Measurements from ENCODE around the gene SMCO4.
"Not testable (repeated sequence)": the region's sequence is repeated elsewhere in the genome, so short reads cannot be mapped to it uniquely, and the experiment has no call there.

The SMCO4 gene

DNA sequence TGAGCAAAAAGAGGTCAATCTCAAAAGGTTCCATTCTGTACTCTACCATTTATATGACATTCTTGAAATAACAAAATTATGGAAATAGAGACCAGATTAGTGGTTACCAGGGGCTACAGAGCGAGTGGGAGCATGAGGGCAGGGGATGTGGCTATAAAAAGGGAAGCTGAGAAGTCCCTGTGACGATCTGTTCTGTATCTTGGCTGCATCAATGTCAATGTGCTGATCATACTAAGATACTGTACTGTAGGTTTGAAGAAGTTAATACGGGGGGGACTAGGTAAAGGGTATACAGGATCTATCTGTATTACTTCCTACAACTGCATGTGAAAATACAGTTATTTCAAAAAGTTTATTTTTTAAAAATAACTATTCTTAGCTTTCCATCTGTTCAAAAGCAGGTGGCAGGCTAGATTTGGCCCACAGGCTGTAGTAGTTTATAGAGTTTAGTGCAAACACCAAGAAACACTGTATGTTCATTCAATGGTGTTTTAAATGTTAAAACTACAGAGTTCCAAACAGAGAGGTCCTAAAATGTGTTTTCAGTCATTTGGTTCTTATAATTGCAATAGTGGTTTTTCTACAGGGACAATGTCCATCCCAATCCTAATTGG is 78.2 kb downstream of the SMCO4 start:
- no peak for DNase-seq

DNA sequence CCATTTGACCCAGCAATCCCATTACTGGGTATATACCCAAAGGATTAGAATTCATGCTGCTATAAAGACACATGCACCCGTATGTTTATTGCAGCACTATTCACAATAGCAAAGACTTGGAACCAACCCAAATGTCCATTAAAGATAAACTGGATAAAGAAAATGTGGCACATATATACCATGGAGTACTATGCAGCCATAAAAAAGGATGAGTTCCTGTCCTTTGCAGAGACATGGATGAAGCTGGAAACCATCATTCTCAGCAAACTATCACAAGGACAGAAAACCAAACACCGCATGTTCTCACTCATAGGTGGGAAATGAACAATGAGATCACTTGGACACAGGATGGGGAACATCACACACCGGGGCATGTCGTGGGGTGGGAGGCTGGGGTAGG is 79.5 kb downstream of the SMCO4 start:
- not testable (repeated sequence) for DNase-seq

DNA sequence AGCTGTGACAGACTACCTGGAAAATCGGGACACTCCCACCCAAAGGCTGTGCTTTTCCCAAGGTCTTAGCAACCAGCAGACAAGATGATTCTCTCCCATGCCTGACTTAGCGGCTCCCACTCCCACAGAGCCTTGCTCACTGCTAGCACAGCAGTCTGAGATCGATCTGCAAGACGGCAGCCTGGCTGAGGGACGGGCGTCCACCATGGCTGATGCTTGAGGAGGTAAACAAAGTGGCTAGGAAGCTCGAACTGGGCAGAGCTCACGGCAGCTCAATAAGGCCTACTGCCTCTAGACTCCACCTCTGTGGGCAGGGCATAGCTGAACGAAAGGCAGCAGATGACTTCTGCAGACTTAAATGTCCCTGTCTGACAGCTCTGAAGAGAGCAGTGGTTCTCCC is 84.9 kb downstream of the SMCO4 start:
- no peak for DNase-seq

DNA sequence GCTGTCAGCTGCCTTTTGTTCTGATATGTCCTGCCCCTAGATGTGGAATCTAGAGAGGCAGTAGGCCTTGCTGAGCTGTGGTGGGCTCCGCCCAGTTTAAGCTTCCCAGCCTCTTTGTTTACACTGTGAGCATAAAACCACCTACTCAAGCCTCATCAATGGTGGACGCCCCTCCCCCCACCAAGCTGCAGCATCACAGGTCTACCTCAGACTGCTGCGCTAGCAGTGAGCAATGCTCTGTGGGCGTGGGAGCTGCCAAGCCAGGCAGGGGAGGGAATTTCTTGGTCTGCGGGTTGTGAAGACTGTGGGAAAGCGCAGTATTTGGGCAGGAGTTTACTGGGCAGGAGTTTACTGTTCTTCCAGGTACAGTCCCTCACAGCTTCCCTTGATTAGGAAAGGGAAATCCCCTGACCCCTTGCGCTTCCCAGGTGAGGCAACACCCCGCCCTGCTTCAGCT is 98.5 kb downstream of the SMCO4 start:
- DNase-seq, result peak; percentile 10

DNA sequence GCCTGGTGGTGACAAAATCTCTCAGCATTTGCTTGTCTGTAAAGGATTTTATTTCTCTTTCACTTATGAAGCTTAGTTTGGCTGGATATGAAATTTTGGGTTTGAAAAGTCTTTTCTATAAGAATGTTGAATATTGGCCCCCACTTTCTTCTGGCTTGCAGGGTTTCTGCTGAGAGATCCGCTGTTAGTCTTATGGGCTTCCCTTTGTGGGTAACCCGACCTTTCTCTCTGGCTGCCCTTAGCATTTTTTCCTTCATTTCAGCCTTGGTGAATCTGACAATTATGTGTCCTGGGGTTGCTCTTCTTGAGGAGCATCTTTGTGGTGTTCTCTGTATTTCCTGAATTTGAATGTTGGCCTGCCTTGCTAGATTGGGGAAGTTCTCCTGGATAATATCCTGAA is 100.0 kb downstream of the SMCO4 start:
- DNase-seq, result not testable (repeated sequence)

DNA sequence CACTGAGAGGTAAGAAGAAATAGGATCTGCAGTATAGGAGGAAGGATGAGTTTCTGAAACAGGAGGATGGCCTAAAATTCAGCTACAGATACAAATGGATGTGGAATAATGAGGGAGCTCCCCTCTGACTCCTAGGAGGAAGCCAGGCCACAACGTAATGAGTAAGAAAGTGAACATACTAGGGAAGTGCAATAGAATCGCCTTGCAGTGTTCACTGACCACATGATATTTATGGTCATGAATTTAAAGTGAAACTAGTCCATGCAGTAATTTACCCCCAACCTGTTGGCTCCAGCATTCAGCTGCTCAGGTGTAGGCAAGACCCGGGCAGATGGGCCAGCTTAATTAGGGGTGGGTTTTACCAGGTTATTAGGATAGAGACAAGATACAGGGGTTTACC is 110.9 kb downstream of the SMCO4 start:
- DNase-seq, result no peak
